ENCODE data around the gene PTPRN2.

Gene PTPRN2

DNA sequence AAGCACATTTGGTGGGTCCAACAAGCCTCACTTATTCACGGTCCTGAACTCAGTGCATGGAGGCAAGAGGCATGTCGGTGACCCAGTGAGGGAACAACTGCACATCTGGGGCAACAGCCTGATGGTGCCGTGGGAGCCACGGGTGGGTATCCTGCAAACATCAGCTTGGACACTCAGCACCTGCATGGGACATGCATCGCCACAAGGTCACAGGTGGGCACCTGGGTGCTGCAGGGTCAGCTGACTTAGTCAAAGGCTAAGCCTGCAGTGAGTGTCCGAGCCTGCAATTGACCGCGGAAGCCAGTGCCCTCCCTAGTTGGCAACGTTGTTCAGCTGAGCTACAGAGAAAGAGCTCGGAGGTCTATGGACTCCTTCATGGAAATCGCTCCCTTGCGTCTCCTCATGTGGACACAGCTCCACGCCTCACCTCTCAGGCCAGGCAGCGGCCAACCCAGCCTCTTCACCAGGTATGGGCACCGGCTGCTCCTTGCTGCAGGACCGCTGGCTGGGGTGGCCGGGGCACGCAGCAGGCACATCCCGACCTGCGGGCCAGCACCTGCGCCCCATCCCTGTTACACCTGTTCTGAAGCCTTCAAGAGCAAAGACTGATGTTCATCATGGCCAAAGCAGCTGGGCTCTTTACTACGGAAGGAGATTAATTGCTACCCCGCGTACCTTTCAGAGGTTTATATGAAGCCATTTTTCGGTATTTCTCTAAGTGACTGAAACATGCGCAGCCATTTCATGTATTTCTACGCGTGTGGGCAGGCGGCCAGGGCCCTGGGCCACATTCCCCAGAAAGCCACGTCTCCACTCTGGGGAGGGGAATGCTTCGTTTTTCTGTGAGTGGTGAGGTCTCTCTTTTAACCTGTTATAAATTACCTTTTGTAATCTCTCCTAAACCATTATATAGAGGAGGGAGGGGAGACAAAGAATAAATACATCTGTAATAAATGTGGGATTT, 870.1 kb downstream of the PTPRN2 start:
- Histone ChIP-seq H3K36me3 (ENCODE audit: control insufficient read depth, insufficient read depth, low read length) (no peaks in the 10 kb centered on the region), H3K9ac (no peak overlapping the region), H3K27me3 (ENCODE audit: control insufficient read depth, insufficient read depth, low read length) (no peaks in the 10 kb centered on the region), H3K27ac (no peak overlapping the region), H3K9me3 (ENCODE audit: control insufficient read depth, low read length) (no peaks in the 10 kb centered on the region), H3K4me1 (no peaks in the 10 kb centered on the region), H3K4me2 (ENCODE audit: low read length) (no peak overlapping the region), H2AFZ (no peak overlapping the region), H3K4me3 (ENCODE audit: low read depth, low read length) (no peak overlapping the region), H3K79me2 (no peaks in the 10 kb centered on the region)
- TF ChIP-seq, protein P1, sequence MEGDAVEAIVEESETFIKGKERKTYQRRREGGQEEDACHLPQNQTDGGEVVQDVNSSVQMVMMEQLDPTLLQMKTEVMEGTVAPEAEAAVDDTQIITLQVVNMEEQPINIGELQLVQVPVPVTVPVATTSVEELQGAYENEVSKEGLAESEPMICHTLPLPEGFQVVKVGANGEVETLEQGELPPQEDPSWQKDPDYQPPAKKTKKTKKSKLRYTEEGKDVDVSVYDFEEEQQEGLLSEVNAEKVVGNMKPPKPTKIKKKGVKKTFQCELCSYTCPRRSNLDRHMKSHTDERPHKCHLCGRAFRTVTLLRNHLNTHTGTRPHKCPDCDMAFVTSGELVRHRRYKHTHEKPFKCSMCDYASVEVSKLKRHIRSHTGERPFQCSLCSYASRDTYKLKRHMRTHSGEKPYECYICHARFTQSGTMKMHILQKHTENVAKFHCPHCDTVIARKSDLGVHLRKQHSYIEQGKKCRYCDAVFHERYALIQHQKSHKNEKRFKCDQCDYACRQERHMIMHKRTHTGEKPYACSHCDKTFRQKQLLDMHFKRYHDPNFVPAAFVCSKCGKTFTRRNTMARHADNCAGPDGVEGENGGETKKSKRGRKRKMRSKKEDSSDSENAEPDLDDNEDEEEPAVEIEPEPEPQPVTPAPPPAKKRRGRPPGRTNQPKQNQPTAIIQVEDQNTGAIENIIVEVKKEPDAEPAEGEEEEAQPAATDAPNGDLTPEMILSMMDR (IDR thresholded peaks at IDR 0.05) = no peak

- Histone ChIP-seq H3K4me3 (ENCODE audit: low read depth, low read length) (no peak overlapping the region), H3K27ac (no peak overlapping the region), H3K4me2 (ENCODE audit: low read length) (no peak overlapping the region), H2AFZ (no peak overlapping the region), H3K9me3 (ENCODE audit: control insufficient read depth, low read length) (no peaks in the 10 kb centered on the region), H3K79me2 (no peaks in the 10 kb centered on the region), H3K36me3 (ENCODE audit: control insufficient read depth, insufficient read depth, low read length) (no peaks in the 10 kb centered on the region), H3K4me1 (no peaks in the 10 kb centered on the region), H3K27me3 (ENCODE audit: control insufficient read depth, insufficient read depth, low read length) (no peaks in the 10 kb centered on the region), H3K9ac (no peak overlapping the region)
- TF ChIP-seq, protein P1 (IDR thresholded peaks at IDR 0.05) = no peak
Observed at GRCh38 chr7:157715938-157716280, 871.7 kb downstream of the PTPRN2 start.

- Histone ChIP-seq H3K9ac (no peak overlapping the region), H3K27ac (no peak overlapping the region), H3K4me3 (ENCODE audit: low read depth, low read length) (no peak overlapping the region), H2AFZ (no peak overlapping the region), H3K4me1 (no peaks in the 10 kb centered on the region), H3K27me3 (ENCODE audit: control insufficient read depth, insufficient read depth, low read length) (no peaks in the 10 kb centered on the region), H3K79me2 (no peaks in the 10 kb centered on the region), H3K9me3 (ENCODE audit: control insufficient read depth, low read length) (no peaks in the 10 kb centered on the region), H3K36me3 (ENCODE audit: control insufficient read depth, insufficient read depth, low read length) (no peaks in the 10 kb centered on the region), H3K4me2 (ENCODE audit: low read length) (no peak overlapping the region)
- TF ChIP-seq, protein P1 (IDR thresholded peaks at IDR 0.05) = no peak
Observed at GRCh38 chr7:157715071-157715937, 872.3 kb downstream of the PTPRN2 start.

GRCh38 chr7:157714166-157715070, 873.2 kb downstream of the PTPRN2 start:
- no peaks in the 10 kb centered on the region for H3K79me2 ChIP-seq
- H3K4me1 ChIP-seq = no peaks in the 10 kb centered on the region

More at GRCh38 chr7:157714166-157715070, 873.2 kb downstream of the PTPRN2 start:
- H3K4me3 ChIP-seq (ENCODE audit: low read depth, low read length) = no peak overlapping the region
- TF ChIP-seq, protein P1 (IDR thresholded peaks at IDR 0.05) = no peak
- H3K27me3 ChIP-seq (ENCODE audit: control insufficient read depth, insufficient read depth, low read length) = no peaks in the 10 kb centered on the region
- H3K9me3 ChIP-seq (ENCODE audit: control insufficient read depth, low read length) = no peaks in the 10 kb centered on the region
- no peak overlapping the region for H3K27ac ChIP-seq
- H3K9ac ChIP-seq = no peak overlapping the region
- H3K4me2 ChIP-seq (ENCODE audit: low read length) = no peak overlapping the region
- no peaks in the 10 kb centered on the region for H3K36me3 ChIP-seq (ENCODE audit: control insufficient read depth, insufficient read depth, low read length)
- H2AFZ ChIP-seq = no peak overlapping the region

Data from parathyroid adenoma (tissue), 2 donors.